CD4-positive, alpha-beta T cell treated with Interleukin-2 at 100 ng/mL for 4 hours (primary cell): ENCODE measurements around the gene SLCO4C1.

ENCODE experiments used
- DNase-seq: peaks from one replicate; pipeline ENCODE4 v3.0.0-alpha.2; 2020; ENCODE audit warnings: low spot score

The SLCO4C1 gene

DNA sequence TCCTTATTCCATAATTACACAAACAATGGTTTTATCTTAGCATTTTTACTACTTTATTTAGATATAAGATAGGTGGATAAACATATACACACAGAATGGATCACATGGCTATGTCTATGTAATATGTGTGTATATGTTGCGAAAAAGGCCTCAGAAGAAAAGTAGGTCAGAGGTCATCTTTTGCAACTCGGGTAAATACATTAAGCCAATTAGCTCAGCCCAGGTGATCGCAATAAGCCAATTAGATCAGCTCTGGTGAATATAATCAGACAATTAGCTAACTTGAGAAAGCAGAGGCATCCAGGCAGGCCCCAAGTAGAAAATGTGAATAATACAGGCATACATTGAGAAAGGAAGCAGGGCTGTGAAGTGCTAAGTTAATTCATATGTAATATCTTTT lies 24.3 kb downstream of the SLCO4C1 start:
- DNase-seq, result no peak

DNA sequence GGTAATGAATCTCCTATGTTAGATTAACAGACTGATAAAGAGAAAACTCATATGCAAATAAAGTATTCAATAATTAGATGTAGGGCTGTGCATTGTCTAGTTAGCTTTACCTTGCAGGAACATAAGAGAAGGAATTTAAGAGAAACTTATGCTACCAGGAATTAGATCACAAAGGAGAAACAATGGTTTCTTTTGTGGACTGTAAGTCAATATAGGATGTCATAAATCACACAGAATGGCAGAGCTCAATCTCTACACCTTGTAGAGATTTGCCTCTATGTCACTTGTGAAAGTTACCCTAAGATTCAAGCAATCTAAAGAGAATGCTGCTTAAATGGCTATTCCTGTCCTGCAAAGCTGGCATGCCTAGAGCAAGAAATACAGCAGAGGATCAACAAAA lies 26.0 kb downstream of the SLCO4C1 start:
- no peak for DNase-seq

DNA sequence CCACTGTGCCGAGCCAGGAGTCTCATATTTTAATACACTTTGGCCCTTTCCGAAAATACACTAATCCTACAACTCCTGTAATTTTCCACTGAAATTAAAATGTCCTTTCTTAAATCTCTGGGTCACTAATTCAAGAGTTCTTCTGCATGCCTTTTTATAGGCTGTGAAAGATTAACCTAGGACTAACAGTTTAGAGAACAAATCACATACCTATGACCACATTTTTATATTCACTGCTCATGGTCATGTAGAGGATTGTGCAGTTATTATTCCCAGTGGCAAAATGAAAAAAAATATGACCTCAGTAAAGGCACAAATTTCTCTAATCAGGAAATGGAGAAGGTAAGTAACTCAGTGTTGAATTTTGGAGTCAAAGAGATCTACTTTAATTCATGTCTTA lies 33.4 kb downstream of the SLCO4C1 start:
- DNase-seq, result no peak

DNA sequence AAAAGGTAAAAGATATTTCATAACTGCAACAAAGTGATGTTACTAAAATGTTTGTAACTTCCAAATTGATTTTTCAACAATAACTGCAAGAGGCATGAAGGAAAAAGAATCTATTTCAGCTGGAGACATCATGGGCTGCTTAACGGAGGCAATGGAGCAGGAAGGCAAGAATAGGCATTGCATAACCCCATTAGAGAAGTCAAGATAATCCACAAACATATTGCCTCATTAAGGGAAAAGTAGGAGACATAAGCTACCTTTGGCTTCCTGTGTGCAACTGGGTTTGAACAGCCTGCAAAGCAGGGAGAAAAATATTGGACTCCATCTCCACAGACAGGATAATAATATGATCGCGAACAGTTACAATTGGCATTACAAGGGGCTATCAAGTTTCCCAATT lies 46.7 kb downstream of the SLCO4C1 start:
- no peak for DNase-seq

DNA sequence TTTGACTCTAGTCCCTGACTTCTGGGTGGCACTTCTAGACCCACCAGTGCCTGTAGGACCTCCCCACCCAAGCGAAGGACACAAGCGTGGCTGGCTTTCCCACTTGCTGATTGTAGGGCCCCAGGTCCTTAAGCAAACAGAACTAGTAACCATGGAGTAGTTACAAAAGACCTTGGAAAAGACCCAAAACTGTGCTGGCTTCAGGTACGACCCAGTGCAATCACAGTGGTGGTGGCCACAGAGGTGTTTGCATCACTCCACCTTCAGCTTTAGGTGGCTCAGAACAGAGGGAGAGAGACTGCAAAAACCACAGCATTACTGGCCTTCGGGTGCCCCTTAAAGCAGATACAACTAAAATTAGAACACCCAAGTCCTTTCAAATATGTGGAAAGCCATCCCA lies 52.9 kb downstream of the SLCO4C1 start:
- no peak for DNase-seq

DNA sequence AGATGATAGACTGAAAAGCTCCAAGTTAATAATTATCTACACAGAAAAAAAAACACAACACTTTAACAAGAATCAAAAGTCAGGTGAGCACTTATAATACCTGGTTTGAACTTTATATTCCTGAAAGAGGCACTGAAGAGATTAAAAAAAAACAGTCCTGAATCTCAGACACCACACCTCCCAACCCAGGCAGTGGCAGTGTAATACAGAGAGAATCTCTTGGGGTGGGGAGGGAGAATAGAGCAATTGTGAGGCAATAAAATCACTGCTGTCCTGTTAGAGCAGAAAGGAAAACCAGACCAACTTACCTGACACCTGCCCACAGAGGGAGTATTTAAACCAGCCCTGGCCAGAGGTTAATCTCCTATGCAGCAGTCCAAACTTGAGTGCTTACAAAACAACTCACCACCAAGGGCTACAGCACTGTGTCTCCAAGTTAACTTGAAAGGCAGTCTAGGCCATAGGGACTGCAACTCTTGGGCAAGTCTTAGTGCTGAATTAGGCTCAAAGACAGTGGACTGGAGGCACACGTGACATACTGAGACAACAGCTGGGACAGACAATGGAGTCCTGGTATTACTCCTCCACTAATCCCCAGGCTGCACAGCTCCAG lies 54.2 kb downstream of the SLCO4C1 start:
- DNase-seq, result no peak

DNA sequence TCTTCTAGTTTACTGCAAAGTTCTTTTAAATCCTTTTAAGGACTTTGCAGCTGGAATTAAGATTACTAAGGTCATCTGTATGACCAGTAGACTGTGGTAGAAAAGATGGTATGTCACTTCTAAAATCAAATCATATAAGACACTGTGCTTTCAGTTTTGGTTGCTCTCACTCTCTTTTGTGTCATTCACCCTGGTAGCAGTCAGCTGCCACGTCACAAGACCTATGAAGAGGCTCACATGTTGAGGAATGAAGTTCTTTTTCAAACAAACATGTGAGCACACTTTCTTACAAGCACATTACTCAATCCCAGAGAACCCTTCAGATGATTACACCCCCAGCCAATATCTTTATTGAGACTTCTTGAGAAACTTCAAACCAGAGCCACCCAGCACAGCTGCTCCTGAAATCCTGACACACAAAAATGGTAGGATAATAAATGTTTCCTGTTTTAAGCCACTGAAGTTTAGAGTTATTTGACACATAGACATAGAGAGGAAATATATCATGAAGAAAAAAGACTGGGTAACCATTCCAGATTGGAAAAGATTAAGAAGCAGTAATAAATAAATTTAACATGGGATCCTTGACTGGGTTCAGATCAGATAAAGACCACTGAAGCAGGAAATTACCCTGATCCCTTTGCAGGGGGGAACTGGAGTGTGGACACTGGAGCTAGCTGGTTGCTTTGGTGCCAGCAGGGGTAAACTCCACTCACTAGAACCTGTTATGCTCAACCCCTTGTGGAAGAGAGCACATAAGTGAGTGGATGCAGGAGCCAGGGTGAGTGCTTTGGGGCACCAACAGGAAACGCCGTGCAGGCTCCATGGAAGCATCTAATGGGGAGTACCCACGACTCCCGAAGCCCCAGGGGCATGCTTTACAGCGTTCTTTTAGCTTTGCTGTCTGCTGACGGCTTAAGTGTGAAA lies 64.1 kb downstream of the SLCO4C1 start:
- no peak for DNase-seq

DNA sequence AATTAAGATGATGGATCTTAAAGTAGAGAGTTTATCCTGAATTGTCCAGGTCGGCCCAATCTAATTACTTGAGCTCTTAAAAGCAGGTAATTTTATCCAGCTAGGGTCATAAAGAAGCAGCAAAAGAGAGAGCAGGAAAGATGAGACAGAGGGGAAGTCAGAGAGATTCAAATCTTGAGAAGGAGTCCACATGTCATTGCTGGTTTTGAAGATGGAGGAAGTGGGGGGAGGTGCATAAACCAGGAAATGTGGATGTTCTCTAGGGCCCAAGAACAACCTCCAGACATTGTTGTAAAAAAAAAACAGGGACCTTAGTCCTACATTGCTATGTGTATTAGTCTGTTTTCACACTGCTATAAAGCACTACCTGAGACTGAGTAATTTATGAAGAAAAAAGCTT lies 66.4 kb downstream of the SLCO4C1 start:
- DNase-seq, result no peak

DNA sequence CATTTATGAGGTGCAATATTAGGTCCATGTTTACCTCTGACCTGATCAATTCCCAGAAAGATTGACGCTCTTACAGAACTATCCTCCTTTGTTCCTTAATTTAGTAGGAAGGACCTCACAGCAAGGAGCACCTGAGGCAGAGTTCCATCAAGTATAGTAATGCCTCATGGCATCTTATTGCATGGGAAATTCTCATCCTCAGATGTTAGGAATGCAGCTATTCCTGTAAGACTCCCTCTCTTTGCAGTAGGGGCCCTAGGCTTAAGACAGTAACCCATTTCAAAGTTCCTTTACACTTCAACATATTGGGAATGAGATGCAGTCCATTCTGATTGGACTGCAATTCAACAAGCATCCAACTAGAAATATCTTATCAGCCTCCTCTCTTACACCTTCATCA lies 69.8 kb downstream of the SLCO4C1 start:
- DNase-seq, result no peak

DNA sequence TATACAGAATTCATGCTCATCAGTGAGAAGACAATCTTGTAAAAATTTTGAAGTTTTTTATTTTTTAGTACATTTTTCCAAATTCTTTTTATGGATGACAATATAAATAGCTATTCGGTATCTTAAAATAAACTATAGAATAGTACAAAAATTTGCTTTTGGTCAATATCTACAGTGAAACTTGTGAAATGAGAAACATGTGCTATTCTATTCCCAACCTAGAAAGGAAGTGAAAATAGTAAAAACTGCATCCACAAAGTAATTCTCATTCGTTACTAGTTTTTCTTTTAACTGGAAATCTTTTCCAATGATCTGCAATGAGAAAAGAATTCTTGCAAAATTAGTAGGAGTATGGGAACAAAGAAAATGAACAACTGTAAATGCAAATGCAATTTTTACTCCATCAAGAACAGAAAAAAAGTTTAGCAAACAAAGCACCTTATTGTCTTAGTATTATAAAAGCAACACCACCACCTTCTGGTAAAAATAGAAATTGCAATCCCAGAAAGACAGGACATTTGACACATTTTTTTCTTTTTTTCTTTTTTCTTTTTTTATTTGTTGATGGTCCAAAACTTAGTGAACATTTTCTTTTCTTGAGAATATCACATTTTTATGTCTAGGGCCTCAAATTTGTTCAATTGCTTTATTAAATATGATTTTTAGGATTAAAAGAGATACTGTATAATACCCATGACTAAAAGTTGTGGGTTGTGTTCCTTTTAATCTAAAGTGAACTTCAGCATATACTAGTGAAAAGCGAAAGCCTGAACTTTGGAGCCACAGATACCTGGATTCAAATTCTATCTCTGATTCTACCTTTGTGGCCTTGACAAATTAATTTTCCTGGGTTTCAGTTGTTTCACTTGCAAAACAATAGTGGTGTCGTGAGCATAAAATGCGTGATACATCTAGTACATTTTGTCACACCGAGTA lies 72.3 kb downstream of the SLCO4C1 start:
- DNase-seq, result peak; percentile 50

DNA sequence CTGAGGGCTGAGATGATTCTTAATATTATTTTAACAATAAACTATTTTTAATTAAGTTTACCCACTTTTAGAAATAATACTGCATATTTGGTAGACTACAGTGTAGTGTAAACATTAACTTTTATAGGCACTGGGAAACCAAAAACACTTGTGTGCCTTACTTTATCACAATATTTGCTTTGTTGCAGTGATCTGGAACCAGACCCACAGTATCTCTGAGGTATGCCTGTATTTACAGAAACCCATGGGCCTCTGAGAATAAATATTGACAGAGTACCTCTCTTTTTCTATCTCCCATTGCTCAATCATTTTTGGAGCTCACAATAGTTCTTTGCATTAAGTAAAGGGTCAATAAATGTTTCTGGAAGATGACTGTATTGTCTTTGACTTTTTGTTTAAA lies 73.3 kb downstream of the SLCO4C1 start:
- no peak for DNase-seq

DNA sequence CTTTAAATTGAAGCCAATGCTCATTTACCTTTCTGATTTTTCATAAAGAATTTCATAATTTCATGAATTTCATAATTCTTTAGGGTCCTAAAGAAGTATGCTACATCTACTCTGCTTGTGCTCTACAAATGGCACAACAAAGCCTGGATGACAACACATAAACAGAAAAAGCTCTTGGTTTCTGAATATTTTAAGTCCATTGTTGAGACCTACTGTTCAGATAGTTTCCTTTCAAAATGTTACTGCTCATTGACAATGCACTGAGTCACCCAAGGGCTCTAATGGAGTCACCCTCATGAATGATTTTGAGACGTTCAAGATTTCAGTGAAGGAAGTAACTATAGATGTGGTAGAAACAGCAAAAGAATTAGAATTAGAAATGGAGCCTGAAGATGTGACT lies 74.1 kb downstream of the SLCO4C1 start:
- no peak for DNase-seq

DNA sequence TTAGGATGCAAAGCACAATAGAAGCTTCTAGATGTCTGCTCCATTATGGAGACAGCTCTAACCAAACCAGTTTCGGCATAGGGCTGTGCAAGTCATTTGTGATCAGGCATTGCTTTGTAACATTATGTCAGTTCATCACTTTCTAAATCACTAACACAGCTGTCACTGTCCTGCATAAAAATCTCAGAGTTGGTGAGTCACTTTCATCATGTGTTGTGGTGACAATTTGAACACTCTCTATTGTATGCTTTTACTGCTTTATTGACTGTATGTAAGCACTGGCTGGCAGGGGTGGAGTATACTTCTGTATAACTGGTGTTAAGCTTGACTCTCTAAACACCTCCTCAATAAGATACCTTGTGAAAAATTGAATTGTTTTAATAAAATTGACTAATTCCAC lies 77.9 kb downstream of the SLCO4C1 start:
- no peak for DNase-seq

DNA sequence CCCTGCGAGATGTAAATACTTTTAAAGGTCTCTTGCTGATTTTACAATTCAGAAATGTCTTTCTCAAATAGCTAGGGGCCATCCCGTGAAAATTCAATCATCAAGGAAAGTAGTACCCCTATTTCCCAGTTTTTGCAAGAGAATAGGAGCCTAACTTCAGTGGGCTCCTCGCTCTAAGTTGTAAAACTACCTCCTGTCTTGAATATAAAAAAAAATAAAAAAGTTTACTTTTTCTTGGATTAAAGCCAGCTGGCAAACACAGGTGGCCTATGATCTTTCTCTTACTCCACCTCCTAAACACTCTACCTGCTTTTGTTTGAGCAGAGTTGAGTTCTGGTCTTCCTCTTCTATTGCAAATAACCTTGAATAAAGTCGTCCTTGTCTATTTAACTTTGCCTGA lies 79.4 kb downstream of the SLCO4C1 start:
- DNase-seq, result no peak

DNA sequence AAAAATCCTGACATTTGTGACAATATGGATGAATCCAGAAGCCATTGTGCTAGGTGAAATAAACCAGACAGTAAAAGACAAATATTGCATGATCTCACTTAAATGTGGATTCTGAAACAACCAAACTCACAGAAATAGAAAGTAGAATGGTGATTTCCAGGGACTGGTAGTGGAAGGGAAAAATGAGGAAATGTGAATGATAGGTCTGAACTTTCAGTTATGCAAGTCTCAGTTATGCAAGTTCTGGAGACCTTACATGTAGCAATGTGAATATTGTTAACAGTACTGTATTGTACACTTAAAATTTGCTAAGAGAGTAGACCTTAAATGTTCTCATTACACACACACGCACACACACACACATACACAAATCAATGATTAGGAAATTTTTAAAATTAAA lies 84.9 kb downstream of the SLCO4C1 start:
- DNase-seq, result no peak

DNA sequence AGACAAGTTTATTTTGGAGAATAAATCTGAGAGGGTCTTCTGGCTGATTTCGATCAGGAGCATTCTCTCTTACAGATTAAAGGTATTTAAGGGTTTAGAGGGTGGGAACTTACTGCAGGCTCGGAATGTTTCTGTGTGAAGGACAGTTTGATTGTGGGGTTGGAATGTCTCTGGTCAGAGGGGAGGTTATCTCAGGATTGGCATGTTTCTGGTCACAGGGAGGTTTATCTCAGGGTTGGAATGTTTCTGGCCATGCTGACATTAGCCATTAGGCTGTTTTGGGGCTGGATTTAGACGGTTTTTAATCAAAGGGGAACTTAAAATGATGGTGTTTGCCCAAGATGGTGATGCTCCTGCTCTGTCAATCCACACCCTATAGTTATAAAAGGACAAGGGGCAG lies 95.2 kb downstream of the SLCO4C1 start:
- DNase-seq, result no peak

DNA sequence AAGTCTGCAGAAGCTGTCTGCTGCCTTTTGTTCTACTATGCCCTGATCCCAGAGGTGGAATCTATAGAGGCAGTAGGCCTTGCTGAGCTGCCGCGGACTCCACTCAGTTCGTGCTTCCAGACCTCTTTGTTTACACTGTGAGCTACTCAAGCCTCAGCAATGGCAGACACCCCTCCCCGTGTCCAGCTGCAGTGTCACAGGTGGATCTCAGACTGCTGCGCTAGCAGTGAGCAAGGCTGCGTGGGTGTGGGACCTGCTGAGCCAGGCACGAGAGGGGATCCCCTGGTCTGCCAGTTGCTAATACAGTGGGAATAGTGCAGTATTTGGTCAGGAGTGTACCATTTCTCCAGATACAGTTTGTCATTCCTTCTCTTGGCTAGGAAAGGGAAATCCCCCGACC lies 99.6 kb downstream of the SLCO4C1 start:
- no peak for DNase-seq
